HCT116 (cell line): ENCODE measurements around the gene FNDC1. TPM values are rescaled to one million over a fixed set of nuclear protein-coding genes. Genes with fewer than 3 reads are reported as not detected.

Experiments
- ATAC-seq: fragments of 200-7000 bp; cut with Tn5 transposase; 2 replicates; pipeline ENCODE4 v1.9.1; 2020; ENCODE audit warnings: mild to moderate bottlenecking, moderate library complexity
- BruUV-seq: library from RNA; stranded (reverse); fragments of 400-500 nt; replicated peaks from 2 replicates; lab custom pipeline; 2021; lab: Mats Ljungman, UMichigan
- CTCF ChIA-PET: fragments of 300-600 bp; sonication (Branson Sonifier 250); formaldehyde crosslinking; loops from one replicate; lab custom pipeline; 2021; ENCODE audit warnings: antibody characterized with exemption; lab: Charles Lee
- POLR2A ChIA-PET: fragments of 300-600, 350-600 bp; sonication (Branson Sonifier 250); formaldehyde crosslinking; loops from one replicate; lab custom pipeline; 2021; ENCODE audit warnings: antibody characterized with exemption; lab: Charles Lee
- RAD21 ChIA-PET, 2 experiments: fragments of 300-600 bp; sonication (Branson Sonifier 250); formaldehyde crosslinking; loops; one replicate each; lab custom pipeline; 2023; ENCODE audit warnings: low total read pairs in 2 of 2; ENCODE audit not compliant: uncharacterized antibody in 2 of 2, unreplicated experiment in 2 of 2, low non-redundant PET in 1 of 2; lab: Charles Lee
- DNase-seq: peaks from one replicate; pipeline ENCODE4 v3.0.0-alpha.2; 2010; ENCODE audit warnings: low read depth, low spot score
- H2AFZ ChIP-seq: fragments of 200-600 bp; shearing (Covaris generic), sonication (generic); 2 replicates; pipeline ENCODE4 v1.6.1; 2017; ENCODE audit warnings: low read depth, mixed run types, mixed read lengths, antibody characterized with exemption, low read length; ENCODE audit not compliant: poor library complexity, severe bottlenecking
- H3K27ac ChIP-seq: 2 replicates; pipeline ENCODE4 v1.5.1; 2012; ENCODE audit warnings: low read depth, low read length
- H3K27me3 ChIP-seq: fragments of 200-600 bp; sonication (generic); 2 replicates; pipeline ENCODE4 v1.6.1; 2016; ENCODE audit warnings: mixed run types, low read length, mixed read lengths; ENCODE audit not compliant: insufficient read depth
- H3K36me3 ChIP-seq, 2 experiments: fragments of 200-500 bp in 1 of 2; fragments of 200-600 bp in 1 of 2; sonication (Bioruptor generic) in 1 of 2; sonication (generic) in 1 of 2; 2 replicates each; pipeline versions ENCODE4 v1.5.1 to v1.6.1; 2014 to 2016; ENCODE audit warnings: low read length in 2 of 2, inconsistent platforms in 1 of 2, mixed read lengths in 1 of 2, mixed run types in 1 of 2; ENCODE audit not compliant: insufficient read depth in 2 of 2, control insufficient read depth in 1 of 2
- H3K4me1 ChIP-seq, 2 experiments: fragments of 200-600 bp in 1 of 2; sonication (generic) in 1 of 2; 2 replicates each; pipeline versions ENCODE4 v1.5.1 to v1.6.1; 2012 to 2017; ENCODE audit warnings: low read length in 2 of 2, inconsistent platforms in 1 of 2, mild to moderate bottlenecking in 1 of 2, mixed read lengths in 1 of 2, mixed run types in 1 of 2, moderate library complexity in 1 of 2; ENCODE audit not compliant: insufficient read depth in 2 of 2, control insufficient read depth in 1 of 2
- H3K4me2 ChIP-seq: fragments of 200-600 bp; sonication (generic); 2 replicates; pipeline ENCODE4 v1.6.1; 2017; ENCODE audit warnings: mixed run types, low read length, mixed read lengths
- H3K4me3 ChIP-seq, 2 experiments: fragments of 200-600 bp in 1 of 2; sonication (generic) in 1 of 2; replicated peaks in 1 of 2; 2 replicates each; pipeline ENCODE4 v1.5.1; 2011 to 2016; ENCODE audit warnings: low read length in 2 of 2, control low read depth in 1 of 2, low read depth in 1 of 2, mild to moderate bottlenecking in 1 of 2, mixed read lengths in 1 of 2, mixed run types in 1 of 2
- H3K79me2 ChIP-seq: fragments of 200-600 bp; sonication (generic); 2 replicates; pipeline ENCODE4 v1.6.1; 2017; ENCODE audit warnings: mild to moderate bottlenecking, mixed run types, low read length, moderate library complexity, mixed read lengths; ENCODE audit not compliant: insufficient read depth
- H3K9ac ChIP-seq: fragments of 200-600 bp; sonication (generic); 2 replicates; pipeline ENCODE4 v1.6.1; 2016; ENCODE audit warnings: low read length, mixed read lengths
- H3K9me2 ChIP-seq: fragments of 200-600 bp; sonication (generic), shearing (Covaris generic); 2 replicates; pipeline ENCODE4 v1.6.1; 2017; ENCODE audit warnings: mixed run types, mild to moderate bottlenecking, moderate library complexity; ENCODE audit not compliant: insufficient read depth
- H3K9me3 ChIP-seq, 2 experiments: fragments of 200-500 bp in 1 of 2; fragments of 200-600 bp in 1 of 2; sonication (Bioruptor generic) in 1 of 2; sonication (generic) in 1 of 2; 2 replicates each; pipeline ENCODE4 v1.6.1; 2014 to 2017; ENCODE audit warnings: low read length in 2 of 2, mixed read lengths in 2 of 2, inconsistent platforms in 1 of 2, low read depth in 1 of 2, mild to moderate bottlenecking in 1 of 2, mixed run types in 1 of 2, moderate library complexity in 1 of 2; ENCODE audit not compliant: control insufficient read depth in 1 of 2, insufficient read depth in 1 of 2
- H4K20me1 ChIP-seq: fragments of 200-600 bp; sonication (generic), shearing (Covaris generic); 2 replicates; pipeline ENCODE4 v1.6.1; 2017; ENCODE audit warnings: mixed run types, mild to moderate bottlenecking, moderate library complexity; ENCODE audit not compliant: insufficient read depth
- ATF3 ChIP-seq: IDR thresholded peaks from 2 replicates; pipeline ENCODE4 v1.6.1; 2012
- CEBPB ChIP-seq: IDR thresholded peaks from 2 replicates; pipeline ENCODE4 v1.6.1; 2012; ENCODE audit warnings: low read depth
- CTCF ChIP-seq, 3 experiments: fragments of 200-600 bp in 1 of 3; sonication (generic) in 1 of 3; IDR thresholded peaks in 2 of 3; conservative IDR thresholded peaks in 1 of 3; 2 replicates each; pipeline ENCODE4 v1.5.1; 2012 to 2017; ENCODE audit warnings: low read depth in 2 of 3, low read length in 2 of 3, antibody characterized with exemption in 1 of 3, borderline replicate concordance in 1 of 3, control low read depth in 1 of 3, mild to moderate bottlenecking in 1 of 3, mixed read lengths in 1 of 3, mixed run types in 1 of 3, moderate library complexity in 1 of 3; ENCODE audit not compliant: insufficient read depth in 1 of 3
- ELF1 ChIP-seq: IDR thresholded peaks from 2 replicates; pipeline ENCODE4 v1.6.1; 2012; ENCODE audit warnings: low read depth, borderline replicate concordance
- EZH2 ChIP-seq: fragments of 200-600 bp; sonication (generic); IDR thresholded peaks from 2 replicates; pipeline ENCODE4 v1.6.1; 2017; ENCODE audit warnings: antibody characterized with exemption, mixed run types
- EZH2phosphoT487 ChIP-seq: fragments of 200-600 bp; IDR thresholded peaks from 2 replicates; pipeline ENCODE4 v1.6.1; 2018; ENCODE audit warnings: antibody characterized with exemption, borderline replicate concordance
- FOSL1 ChIP-seq: IDR thresholded peaks from 2 replicates; pipeline ENCODE4 v1.6.1; 2012; ENCODE audit warnings: low read depth
- JUND ChIP-seq: IDR thresholded peaks from 2 replicates; pipeline ENCODE4 v1.6.1; 2012
- POLR2A ChIP-seq: IDR thresholded peaks from 2 replicates; pipeline ENCODE4 v1.7.0; 2011; ENCODE audit warnings: borderline replicate concordance; ENCODE audit not compliant: insufficient read depth, insufficient read length; ENCODE audit errors: extremely low read depth
- REST ChIP-seq: IDR thresholded peaks from 2 replicates; pipeline ENCODE4 v1.6.1; 2012; ENCODE audit warnings: low read depth
- SIN3A ChIP-seq: IDR thresholded peaks from 2 replicates; pipeline ENCODE4 v1.6.1; 2012; ENCODE audit warnings: low read depth
- SP1 ChIP-seq: IDR thresholded peaks from 2 replicates; pipeline ENCODE4 v1.6.1; 2012; ENCODE audit warnings: low read depth
- SRF ChIP-seq: IDR thresholded peaks from 2 replicates; pipeline ENCODE4 v1.6.1; 2012; ENCODE audit warnings: low read depth
- TCF7L2 ChIP-seq: IDR thresholded peaks from 2 replicates; pipeline ENCODE4 v1.7.0; 2011; ENCODE audit warnings: borderline replicate concordance, inconsistent platforms; ENCODE audit not compliant: insufficient read depth, insufficient read length; ENCODE audit errors: extremely low read depth
- ZNF274 ChIP-seq: fragments of 200-500 bp; sonication (Bioruptor generic); IDR thresholded peaks from 2 replicates; pipeline ENCODE4 v1.6.1; 2014; ENCODE audit warnings: mild to moderate bottlenecking, low read depth, low read length, inconsistent platforms
- intact Hi-C: fragments of 100-400 bp; cut with micrococcal nuclease; formaldehyde crosslinking; loops from 2 replicates; pipeline ENCODE4 v1.10.0; 2022
- total RNA-seq: library from RNA; stranded (reverse); gene quantifications from one replicate; pipeline ENCODE4 v1.2.1, GENCODE V29; 2021; ENCODE audit not compliant: unreplicated experiment

The FNDC1 gene
- total RNA-seq, 1 experiment from 2014 or later: 0.07 TPM

- H3K36me3 ChIP-seq: no peaks in the 10 kb centered on the region
- DNase-seq (no peak), ATAC-seq (no peak)
- ChIA-PET POLR2A (no interaction called here), RAD21 (no interaction called here), CTCF (no interaction called here)
- no peak overlapping the region for H3K4me2 ChIP-seq
- no peaks in the 10 kb centered on the region for H3K9me3 ChIP-seq
- H2AFZ ChIP-seq: no peak overlapping the region
- no peak overlapping the region for H3K27ac ChIP-seq
- no peaks in the 10 kb centered on the region for H3K9me2 ChIP-seq
- no peaks in the 10 kb centered on the region for H3K4me1 ChIP-seq
- TF ChIP-seq POLR2A: no peak
- TF ChIP-seq TCF7L2: no peak
- no peak for TF ChIP-seq CEBPB
- no peak for TF ChIP-seq EZH2
- TF ChIP-seq FOSL1: no peak
- no peak for TF ChIP-seq SP1
- TF ChIP-seq REST: no peak
- H3K27me3 ChIP-seq: peaks cover 9% of the 10 kb centered on the region
- no peak overlapping the region for H3K9ac ChIP-seq
- no peaks in the 10 kb centered on the region for H3K79me2 ChIP-seq
- no peaks in the 10 kb centered on the region for H4K20me1 ChIP-seq
- no peak overlapping the region for H3K4me3 ChIP-seq
- no TSS peak for BruUV-seq
- intact Hi-C loops: no loop called here
These were observed 134.6 kb downstream of the FNDC1 start for GRCh38 chr6:159303784-159304183.

- Histone ChIP-seq H3K9me3 (no peaks in the 10 kb centered on the region), H4K20me1 (no peaks in the 10 kb centered on the region), H3K27me3 (peaks cover 9% of the 10 kb centered on the region), H2AFZ (no peak overlapping the region), H3K79me2 (no peaks in the 10 kb centered on the region), H3K4me2 (no peak overlapping the region), H3K4me3 (no peak overlapping the region), H3K9ac (no peak overlapping the region), H3K27ac (no peak overlapping the region), H3K36me3 (no peaks in the 10 kb centered on the region), H3K4me1 (no peaks in the 10 kb centered on the region), H3K9me2 (no peaks in the 10 kb centered on the region)
- ChIA-PET CTCF (no interaction called here), POLR2A (no interaction called here), RAD21 (no interaction called here)
- TF ChIP-seq EZH2phosphoT487: no peak
- no peak for TF ChIP-seq TCF7L2
- TF ChIP-seq JUND: no peak
- no peak for TF ChIP-seq ATF3
- no peak for TF ChIP-seq ZNF274
- no peak for TF ChIP-seq CTCF (IDR thresholded peaks at IDR 0.05 in 2 of 3, conservative IDR thresholded peaks at IDR 0.05 in 1 of 3; ENCODE audit: borderline replicate concordance in 1 of 3, insufficient read depth in 1 of 3, low read depth in 2 of 3, low read length in 2 of 3)
- TF ChIP-seq SRF: no peak
- TF ChIP-seq SIN3A: no peak
- TF ChIP-seq FOSL1: no peak
- TF ChIP-seq CEBPB: no peak
- no peak for TF ChIP-seq ELF1
- no peak for ATAC-seq
- intact Hi-C loops: no loop called here
- no TSS peak for BruUV-seq
- DNase-seq: no peak
These were observed 135.4 kb downstream of the FNDC1 start for GRCh38 chr6:159304641-159305040.
